Measurements from ENCODE around the gene SLC2A1.

The SLC2A1 gene

GRCh38 chr1:42957880-42958487 is 684 bp downstream of the SLC2A1 start:
- peak; percentile 19 for DNase-seq

- no peak for DNase-seq
Observed at GRCh38 chr1:42957229-42957879, 1.3 kb downstream of the SLC2A1 start.

- no peak for DNase-seq
Observed at GRCh38 chr1:42956739-42957138, 1.9 kb downstream of the SLC2A1 start.

- DNase-seq, result peak; percentile 57
Observed at GRCh38 chr1:42955311-42956063, 3.2 kb downstream of the SLC2A1 start.

GRCh38 chr1:42953182-42954180 is 5.2 kb downstream of the SLC2A1 start:
- DNase-seq, result peak; percentile 26

- no peak for DNase-seq
Observed at GRCh38 chr1:42952303-42953001, 6.2 kb downstream of the SLC2A1 start.

GRCh38 chr1:42951588-42951987 is 7.1 kb downstream of the SLC2A1 start:
- DNase-seq, result peak; percentile 31

GRCh38 chr1:42950116-42950481 is 8.6 kb downstream of the SLC2A1 start:
- DNase-seq, result no peak

GRCh38 chr1:42949312-42950115 is 9.2 kb downstream of the SLC2A1 start:
- DNase-seq, result peak; percentile 76

GRCh38 chr1:42947965-42948732 is 10.5 kb downstream of the SLC2A1 start:
- peak; percentile 9 for DNase-seq

GRCh38 chr1:42947117-42947516 is 11.6 kb downstream of the SLC2A1 start:
- DNase-seq, result no peak

- no peak for DNase-seq
Observed at GRCh38 chr1:42946120-42946898, 12.4 kb downstream of the SLC2A1 start.

GRCh38 chr1:42945164-42945563 is 13.5 kb downstream of the SLC2A1 start:
- DNase-seq, result no peak

- peak; percentile 78 for DNase-seq
Observed at GRCh38 chr1:42944246-42944928, 14.3 kb downstream of the SLC2A1 start.

- DNase-seq, result no peak
Observed at GRCh38 chr1:42943728-42944127, 14.9 kb downstream of the SLC2A1 start.

- peak; percentile 54 for DNase-seq
Observed at GRCh38 chr1:42943166-42943565, 15.5 kb downstream of the SLC2A1 start.

- peak; percentile 40 for DNase-seq
Observed at GRCh38 chr1:42942444-42942843, 16.2 kb downstream of the SLC2A1 start.

GRCh38 chr1:42941640-42942330 is 16.9 kb downstream of the SLC2A1 start:
- peak; percentile 69 for DNase-seq
